Measurements from ENCODE around the gene CDKN3.

DNA sequence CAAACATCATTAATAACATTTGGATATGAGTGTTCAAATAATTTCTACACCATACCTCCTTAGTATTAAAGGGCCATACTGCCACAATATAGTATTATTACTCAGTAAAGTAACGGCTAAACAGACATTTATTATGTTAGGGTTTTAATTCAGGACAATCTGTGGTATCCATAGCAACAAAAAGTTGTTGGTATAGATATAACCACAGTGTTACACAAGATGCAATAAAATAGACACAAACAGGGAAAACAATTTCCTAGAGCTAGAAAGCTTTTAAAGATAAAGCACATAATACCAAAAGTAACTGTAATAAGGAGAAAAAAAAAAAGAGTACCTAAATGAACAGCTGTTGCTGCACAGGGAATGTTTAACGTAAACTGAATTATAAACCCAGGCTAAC is 28.3 kb downstream of the CDKN3 start:
- no peak for TF ChIP-seq CTCF (IDR thresholded peaks at IDR 0.05 in 2 of 3, conservative IDR thresholded peaks at IDR 0.05 in 1 of 3; ENCODE audit: borderline replicate concordance in 1 of 3, insufficient read depth in 1 of 3, low read depth in 2 of 3, low read length in 2 of 3)
- TF ChIP-seq, protein P1, sequence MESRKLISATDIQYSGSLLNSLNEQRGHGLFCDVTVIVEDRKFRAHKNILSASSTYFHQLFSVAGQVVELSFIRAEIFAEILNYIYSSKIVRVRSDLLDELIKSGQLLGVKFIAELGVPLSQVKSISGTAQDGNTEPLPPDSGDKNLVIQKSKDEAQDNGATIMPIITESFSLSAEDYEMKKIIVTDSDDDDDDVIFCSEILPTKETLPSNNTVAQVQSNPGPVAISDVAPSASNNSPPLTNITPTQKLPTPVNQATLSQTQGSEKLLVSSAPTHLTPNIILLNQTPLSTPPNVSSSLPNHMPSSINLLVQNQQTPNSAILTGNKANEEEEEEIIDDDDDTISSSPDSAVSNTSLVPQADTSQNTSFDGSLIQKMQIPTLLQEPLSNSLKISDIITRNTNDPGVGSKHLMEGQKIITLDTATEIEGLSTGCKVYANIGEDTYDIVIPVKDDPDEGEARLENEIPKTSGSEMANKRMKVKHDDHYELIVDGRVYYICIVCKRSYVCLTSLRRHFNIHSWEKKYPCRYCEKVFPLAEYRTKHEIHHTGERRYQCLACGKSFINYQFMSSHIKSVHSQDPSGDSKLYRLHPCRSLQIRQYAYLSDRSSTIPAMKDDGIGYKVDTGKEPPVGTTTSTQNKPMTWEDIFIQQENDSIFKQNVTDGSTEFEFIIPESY (IDR thresholded peaks at IDR 0.05; ENCODE audit: extremely low read depth, insufficient replicate concordance, low read length) = no peak
- no peak for TF ChIP-seq SRF (IDR thresholded peaks at IDR 0.05; ENCODE audit: low read depth)
- TF ChIP-seq SP1 (IDR thresholded peaks at IDR 0.05; ENCODE audit: low read depth) = no peak
- no peak for TF ChIP-seq CBX3 (IDR thresholded peaks at IDR 0.05; ENCODE audit: low read depth)
- no peak for TF ChIP-seq ELF1 (IDR thresholded peaks at IDR 0.05; ENCODE audit: borderline replicate concordance, low read depth)
- no peak for TF ChIP-seq EZH2phosphoT487 (IDR thresholded peaks at IDR 0.05; ENCODE audit: borderline replicate concordance)
- TF ChIP-seq REST (IDR thresholded peaks at IDR 0.05; ENCODE audit: low read depth) = no peak
- TF ChIP-seq EZH2 (IDR thresholded peaks at IDR 0.05) = no peak
